KMS-11 (cell line): Measurements from ENCODE around the gene ARID1A.

Source experiments
- H2AFZ ChIP-seq: fragments of 200-600 bp; sonication (generic); 2 replicates; pipeline ENCODE4 v1.6.1; 2016; ENCODE audit warnings: antibody characterized with exemption, mixed run types, low read depth
- H3K27ac ChIP-seq: fragments of 200-600 bp; sonication (generic); 2 replicates; pipeline ENCODE4 v1.6.1; 2016; ENCODE audit warnings: mild to moderate bottlenecking, mixed run types
- H3K27me3 ChIP-seq: fragments of 200-600 bp; sonication (generic); 2 replicates; pipeline ENCODE4 v1.6.1; 2017; ENCODE audit warnings: mild to moderate bottlenecking, low read depth, mixed run types, moderate library complexity; ENCODE audit not compliant: insufficient read depth
- H3K36me3 ChIP-seq: fragments of 200-600 bp; sonication (generic); 2 replicates; pipeline ENCODE4 v1.6.1; 2017; ENCODE audit warnings: mild to moderate bottlenecking, mixed run types; ENCODE audit not compliant: insufficient read depth
- H3K4me1 ChIP-seq: fragments of 200-600 bp; sonication (generic); 2 replicates; pipeline ENCODE4 v1.6.1; 2016; ENCODE audit warnings: mild to moderate bottlenecking, low read depth, mixed run types; ENCODE audit not compliant: poor library complexity, severe bottlenecking
- H3K4me2 ChIP-seq: fragments of 200-600 bp; sonication (generic); 2 replicates; pipeline ENCODE4 v1.7.0; 2016; ENCODE audit warnings: mild to moderate bottlenecking, mixed run types
- H3K4me3 ChIP-seq: fragments of 200-600 bp; sonication (generic); IDR thresholded peaks from 2 replicates; pipeline ENCODE4 v1.6.1; 2017; ENCODE audit warnings: low read depth, low read length, mixed read lengths; ENCODE audit not compliant: insufficient read depth
- H3K79me2 ChIP-seq: fragments of 200-600 bp; sonication (generic); 2 replicates; pipeline ENCODE4 v1.6.1; 2016; ENCODE audit warnings: low read depth, mixed run types; ENCODE audit not compliant: insufficient read depth
- H3K9ac ChIP-seq: fragments of 200-600 bp; sonication (generic); 2 replicates; pipeline ENCODE4 v1.6.1; 2016; ENCODE audit warnings: mild to moderate bottlenecking, mixed run types
- H4K20me1 ChIP-seq: fragments of 200-600 bp; sonication (generic); 2 replicates; pipeline ENCODE4 v1.6.1; 2016; ENCODE audit warnings: mild to moderate bottlenecking, mixed run types; ENCODE audit not compliant: insufficient read depth
- TF ChIP-seq, protein P1 (sequence below): fragments of 200-600 bp; sonication (generic); conservative IDR thresholded peaks from 2 replicates; pipeline ENCODE4 v1.6.1; 2017; ENCODE audit warnings: low read depth, mild to moderate bottlenecking, antibody characterized with exemption, low read length, moderate library complexity, mixed read lengths

The ARID1A gene

DNA sequence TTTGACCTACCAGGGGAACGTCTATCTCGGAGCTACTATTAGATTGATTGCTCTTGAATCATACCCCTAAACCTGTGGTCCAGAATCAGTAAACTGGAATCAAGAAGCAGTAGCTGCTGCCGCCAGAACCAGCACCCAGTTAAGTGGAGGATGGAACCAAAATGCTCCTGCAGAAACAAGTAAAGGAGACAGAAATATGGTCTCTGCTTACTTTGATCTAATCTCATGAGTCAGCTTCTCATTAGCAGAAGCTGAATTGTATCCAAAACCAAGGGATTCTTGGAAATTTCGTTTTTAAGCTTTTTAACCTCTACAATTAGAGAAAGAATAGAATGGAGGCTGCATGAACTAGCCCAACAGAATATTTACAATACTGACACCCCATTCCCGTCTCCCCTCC, 49.4 kb downstream of the ARID1A start:
- Histone ChIP-seq H3K79me2 (peaks cover 64% of the 10 kb centered on the region; the same call in 1 of the 2 replicates), H2AFZ (no peak overlapping the region), H3K9ac (no peak overlapping the region), H3K4me1 (peaks cover 61% of the 10 kb centered on the region), H3K4me3 (no peak overlapping the region), H3K36me3 (peaks cover 7% of the 10 kb centered on the region; the same call in 1 of the 2 replicates), H3K27me3 (no peaks in the 10 kb centered on the region), H4K20me1 (0 out of 2 replicates have a peak, but pooled peaks cover 10% of the 10 kb centered on the region), H3K27ac (no peak overlapping the region; the same call in 1 of the 2 replicates), H3K4me2 (peak overlapping the region; percentile 76; the same call in 1 of the 2 replicates)
- TF ChIP-seq, protein P1, sequence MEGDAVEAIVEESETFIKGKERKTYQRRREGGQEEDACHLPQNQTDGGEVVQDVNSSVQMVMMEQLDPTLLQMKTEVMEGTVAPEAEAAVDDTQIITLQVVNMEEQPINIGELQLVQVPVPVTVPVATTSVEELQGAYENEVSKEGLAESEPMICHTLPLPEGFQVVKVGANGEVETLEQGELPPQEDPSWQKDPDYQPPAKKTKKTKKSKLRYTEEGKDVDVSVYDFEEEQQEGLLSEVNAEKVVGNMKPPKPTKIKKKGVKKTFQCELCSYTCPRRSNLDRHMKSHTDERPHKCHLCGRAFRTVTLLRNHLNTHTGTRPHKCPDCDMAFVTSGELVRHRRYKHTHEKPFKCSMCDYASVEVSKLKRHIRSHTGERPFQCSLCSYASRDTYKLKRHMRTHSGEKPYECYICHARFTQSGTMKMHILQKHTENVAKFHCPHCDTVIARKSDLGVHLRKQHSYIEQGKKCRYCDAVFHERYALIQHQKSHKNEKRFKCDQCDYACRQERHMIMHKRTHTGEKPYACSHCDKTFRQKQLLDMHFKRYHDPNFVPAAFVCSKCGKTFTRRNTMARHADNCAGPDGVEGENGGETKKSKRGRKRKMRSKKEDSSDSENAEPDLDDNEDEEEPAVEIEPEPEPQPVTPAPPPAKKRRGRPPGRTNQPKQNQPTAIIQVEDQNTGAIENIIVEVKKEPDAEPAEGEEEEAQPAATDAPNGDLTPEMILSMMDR: no peak

DNA sequence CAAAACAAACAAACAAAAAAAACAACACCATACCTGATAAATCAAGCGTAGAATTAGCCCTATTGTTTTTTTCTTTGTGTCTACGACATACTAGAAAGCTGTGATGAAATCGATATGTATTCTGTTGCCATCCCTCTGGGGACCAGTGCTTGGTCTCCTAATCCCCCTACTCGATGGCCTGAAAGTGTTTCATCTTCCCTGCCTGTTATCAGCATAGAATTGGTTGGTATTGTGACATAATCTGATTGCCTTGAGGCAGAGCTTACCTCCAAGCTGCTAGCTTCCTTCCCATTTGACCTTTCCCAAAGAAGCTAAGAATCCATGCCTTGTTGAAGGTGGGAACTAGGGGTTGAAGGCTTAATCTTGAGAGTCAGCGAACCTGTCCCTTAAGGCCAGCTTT, 51.2 kb downstream of the ARID1A start:
- H3K4me1 ChIP-seq: peaks cover 42% of the 10 kb centered on the region
- no peaks in the 10 kb centered on the region for H3K27me3 ChIP-seq
- H3K79me2 ChIP-seq: peaks cover 68% of the 10 kb centered on the region; the same call in 1 of the 2 replicates
- no peak overlapping the region for H3K4me2 ChIP-seq
- no peak overlapping the region for H3K27ac ChIP-seq
- H2AFZ ChIP-seq: no peak overlapping the region
- no peak overlapping the region for H3K9ac ChIP-seq
- TF ChIP-seq, protein P1: no peak
- H3K4me3 ChIP-seq: no peak overlapping the region
- H4K20me1 ChIP-seq: peaks cover 4% of the 10 kb centered on the region; the same call in 1 of the 2 replicates
- peaks cover 3% of the 10 kb centered on the region; the same call in 1 of the 2 replicates for H3K36me3 ChIP-seq

DNA sequence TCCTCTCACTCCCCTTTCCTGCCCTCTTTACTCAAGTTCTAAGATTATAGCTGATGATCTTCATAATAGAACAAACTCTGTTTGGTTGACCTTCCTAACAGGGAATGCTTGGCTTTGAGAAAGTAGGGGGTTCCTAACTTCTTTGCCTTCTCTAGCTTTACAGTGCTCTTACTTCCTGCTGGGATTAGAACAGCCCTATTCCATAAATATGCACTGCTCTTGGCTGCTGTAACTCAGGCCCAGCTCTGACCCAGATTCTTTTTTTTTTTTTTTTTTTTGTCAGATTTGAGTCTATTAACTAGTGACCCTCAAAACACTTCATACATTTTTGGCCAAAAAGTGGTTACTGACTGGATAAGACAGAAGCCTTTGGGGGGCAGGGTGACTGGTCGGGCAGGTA, 52.5 kb downstream of the ARID1A start:
- Histone ChIP-seq H2AFZ (no peak overlapping the region), H4K20me1 (peaks cover 4% of the 10 kb centered on the region; the same call in 1 of the 2 replicates), H3K4me3 (no peak overlapping the region), H3K4me2 (no peak overlapping the region), H3K4me1 (peaks cover 32% of the 10 kb centered on the region), H3K27me3 (no peaks in the 10 kb centered on the region), H3K27ac (no peak overlapping the region), H3K36me3 (0 out of 2 replicates have a peak, but pooled peaks cover 3% of the 10 kb centered on the region), H3K79me2 (peaks cover 69% of the 10 kb centered on the region), H3K9ac (no peak overlapping the region)
- TF ChIP-seq, protein P1: no peak

DNA sequence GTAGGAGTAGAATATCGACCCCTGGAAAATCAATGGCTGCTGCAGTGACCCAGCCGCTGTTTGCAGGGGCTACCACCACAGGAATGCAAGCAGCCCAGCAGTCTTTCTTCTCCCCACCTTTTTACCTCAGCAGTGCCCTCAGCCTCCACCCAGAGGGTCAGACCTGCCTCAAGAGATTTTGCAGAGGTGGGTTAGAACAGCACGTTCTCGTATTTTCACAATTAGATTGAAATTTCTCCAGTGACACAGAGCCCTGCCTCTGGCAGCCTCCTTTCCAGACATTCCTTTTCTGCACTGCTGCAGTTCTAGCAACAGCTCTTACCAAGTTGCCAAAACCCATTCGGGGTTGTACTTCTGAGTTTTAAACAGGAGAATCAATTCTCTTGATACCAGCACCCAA, 53.6 kb downstream of the ARID1A start:
- TF ChIP-seq, protein P1: no peak
- H3K27me3 ChIP-seq: no peaks in the 10 kb centered on the region
- peaks cover 4% of the 10 kb centered on the region; the same call in 1 of the 2 replicates for H4K20me1 ChIP-seq
- H3K79me2 ChIP-seq: peaks cover 77% of the 10 kb centered on the region
- no peak overlapping the region for H3K4me2 ChIP-seq
- no peak overlapping the region for H3K9ac ChIP-seq
- no peak overlapping the region for H2AFZ ChIP-seq
- H3K4me3 ChIP-seq: no peak overlapping the region
- no peak overlapping the region for H3K27ac ChIP-seq
- peaks cover 24% of the 10 kb centered on the region for H3K4me1 ChIP-seq
- 0 out of 2 replicates have a peak, but pooled peaks cover 7% of the 10 kb centered on the region for H3K36me3 ChIP-seq
